SH-SY5Y (cell line): ENCODE results near the gene LRRFIP2.

Experiments used
- GATA2 ChIP-seq: IDR thresholded peaks from 2 replicates; pipeline ENCODE4 v1.6.1; 2011; ENCODE audit warnings: mild to moderate bottlenecking, low read depth, low read length
- GATA3 ChIP-seq: IDR thresholded peaks from 2 replicates; pipeline ENCODE4 v1.6.1; 2011; ENCODE audit warnings: low read depth, mild to moderate bottlenecking, low read length, moderate library complexity

DNA sequence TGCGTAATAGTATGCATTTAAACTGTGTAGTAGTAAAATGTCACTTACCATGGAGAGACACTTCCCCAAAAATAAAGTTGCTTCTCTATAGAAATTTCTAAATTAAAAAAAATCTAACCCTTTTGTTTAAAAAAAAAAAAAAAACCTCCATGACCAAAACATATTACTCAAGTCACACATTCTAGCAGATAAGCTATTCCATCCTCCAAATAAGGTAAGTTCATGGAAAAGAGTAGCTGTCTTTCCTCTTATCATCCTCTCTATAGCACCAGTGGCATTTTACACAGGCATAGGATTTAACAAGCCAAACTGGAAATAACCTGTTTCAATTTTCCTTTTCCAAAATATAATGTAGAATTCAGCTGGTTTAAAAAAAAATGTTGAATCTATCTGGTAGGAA, 57.4 kb downstream of the LRRFIP2 start:
- no peak for TF ChIP-seq GATA2
- no peak for TF ChIP-seq GATA3
